Measurements from ENCODE around the gene IFFO2. TPM values are rescaled to one million over a fixed set of nuclear protein-coding genes. Genes with fewer than 3 reads are reported as not detected.

Gene IFFO2
- total and polyA plus RNA-seq, 2 of the 8 experiments (the other 6 are each of a cell fraction or from before 2014, with no cell fraction given) = 6.6 to 10.4 TPM

- Histone ChIP-seq H3K56ac (replicated peaks; ENCODE audit: insufficient read length, low read depth, low read length) (no peak overlapping the region), H2BK15ac (ENCODE audit: low read length) (no peak overlapping the region), H3K23ac (ENCODE audit: insufficient read length) (no peak overlapping the region), H4K5ac (ENCODE audit: insufficient read length, low read depth, low read length) (no peak overlapping the region), H2AK5ac (ENCODE audit: low read depth, low read length) (no peak overlapping the region), H3K14ac (ENCODE audit: insufficient read length) (no peak overlapping the region), H3K4me1 (replicated peaks in 1 of 4; ENCODE audit: control insufficient read depth in 3 of 4, insufficient read depth in 4 of 4, low read length in 3 of 4) (peaks cover 0 to 7% (median 2%) of the 10 kb centered on the region in 4 experiments; a peak in 5 of 7 replicates), H3K9ac (replicated peaks in 1 of 4; ENCODE audit: extremely low read depth in 1 of 4, low read depth in 3 of 4, low read length in 3 of 4) (peak overlapping the region in 3 of 4 experiments; percentile 21 to 64 (median 53); a peak in 4 of 7 replicates), H3K23me2 (ENCODE audit: low read depth, low read length) (peaks cover 6% of the 10 kb centered on the region; the same call in 1 of the 2 replicates), H3K36me3 (ENCODE audit: control insufficient read depth in 2 of 4, insufficient read depth in 4 of 4, low read length in 3 of 4) (no peaks in the 10 kb centered on the region), H2BK20ac (ENCODE audit: low read length) (no peak overlapping the region), H3K4me3 (ENCODE audit: extremely low read depth in 1 of 4, insufficient read depth in 2 of 4, low read depth in 3 of 4, low read length in 4 of 4) (peak overlapping the region; percentile 74 to 93 (median 92)), H2BK120ac (replicated peaks; ENCODE audit: low read depth, low read length) (no peak overlapping the region), H4K20me1 (replicated peaks in 1 of 2; ENCODE audit: control insufficient read depth in 1 of 2, insufficient read depth in 2 of 2, low read length in 2 of 2) (peaks cover 2 to 4% of the 10 kb centered on the region in 2 experiments), H4K91ac (replicated peaks; ENCODE audit: insufficient read length, low read length) (no peak overlapping the region), H3K27ac (ENCODE audit: low read depth, low read length) (no peak overlapping the region), H2BK5ac (ENCODE audit: low read depth, low read length) (no peak overlapping the region), H2BK12ac (ENCODE audit: low read depth, low read length) (no peak overlapping the region), H3K79me2 (ENCODE audit: control insufficient read depth in 1 of 2, insufficient read depth in 2 of 2, low read length in 2 of 2) (no peaks in the 10 kb centered on the region), H3K79me1 (ENCODE audit: low read depth, low read length) (peaks cover 3% of the 10 kb centered on the region; the same call in 1 of the 2 replicates), H4K8ac (ENCODE audit: extremely low read depth, insufficient read depth, low read length) (no peak overlapping the region), H2AFZ (ENCODE audit: low read length) (no peak overlapping the region), H3K9me3 (ENCODE audit: insufficient read depth in 2 of 2, low read depth in 1 of 2, low read length in 1 of 2) (no peaks in the 10 kb centered on the region), H3K18ac (ENCODE audit: extremely low read depth, low read length) (no peak overlapping the region; the same call in 1 of the 2 replicates), H3K4me2 (ENCODE audit: insufficient read depth in 1 of 2, low read depth in 2 of 2, low read length in 2 of 2) (peak overlapping the region; percentile 84 to 85), H3K27me3 (replicated peaks in 1 of 4; ENCODE audit: control insufficient read depth in 3 of 4, extremely low read depth in 1 of 4, insufficient read depth in 3 of 4, low read length in 3 of 4) (peaks cover 0 to 3% (median 0%) of the 10 kb centered on the region in 4 experiments; a peak in 4 of 7 replicates), H3K4ac (replicated peaks; ENCODE audit: insufficient read length, low read depth, low read length) (no peak overlapping the region)
- WGBS, 2 experiments (ENCODE audit: extremely low coverage in 1 of 2, insufficient coverage in 1 of 2, insufficient read length in 1 of 2, insufficient replicate concordance in 2 of 2, low coverage in 1 of 2, low lambda C conversion rate in 2 of 2, missing lambda C conversion rate in 1 of 2) = 56% methylated on average over 8 of the region's 8 CpGs; no CpG with 5 or more reads in 1 of the 2 experiments
- POLR2A ChIA-PET (ENCODE audit: partially characterized antibody) = interaction anchor here (0.6 to 1.9 kb wide), 11 partner anchors 10 to 951 kb away, joined by 3 to 11 read pairs (median 3); no protein-coding TSS in a partner anchor
- FAIRE-seq (no peak), DNase-seq (ENCODE audit: low read depth in 1 of 2, low spot score in 2 of 2) (no peak)
- CTCF ChIA-PET (ENCODE audit: partially characterized antibody) = interaction anchor here (0.7 to 8.0 kb wide), 11 partner anchors 9 to 59 kb away, joined by 3 to 131 read pairs (median 4); no protein-coding TSS in a partner anchor
- no peak for TF ChIP-seq BACH1 (IDR thresholded peaks at IDR 0.05; ENCODE audit: low read length)
- no peak for TF ChIP-seq RAD21 (IDR thresholded peaks at IDR 0.05 in 1 of 2, conservative IDR thresholded peaks at IDR 0.05 in 1 of 2; ENCODE audit: low read depth in 2 of 2, low read length in 2 of 2)
- no peak for TF ChIP-seq KDM5A (IDR thresholded peaks at IDR 0.05; ENCODE audit: low read length)
- no peak for TF ChIP-seq CEBPB (IDR thresholded peaks at IDR 0.05; ENCODE audit: low read depth, low read length)
- TF ChIP-seq KDM4A (IDR thresholded peaks at IDR 0.05; ENCODE audit: low read depth, low read length, severe bottlenecking) = peak; percentile 3
- TF ChIP-seq ASH2L (IDR thresholded peaks at IDR 0.05; ENCODE audit: low read length) = no peak
Observed at GRCh38 chr1:18903291-18903756, 53.2 kb downstream of the IFFO2 start.
